Measurements from ENCODE around the gene WDR43.
A peak's percentile ranks its signal among the peaks of the same experiment; 100 is the strongest.

The WDR43 gene

GRCh38 chr2:28901202-28901601, 6.7 kb downstream of the WDR43 start:
- Histone ChIP-seq H3K79me1 (ENCODE audit: low read length) (no peaks in the 10 kb centered on the region), H3K18ac (ENCODE audit: low read length) (no peak overlapping the region), H4K91ac (ENCODE audit: low read depth, low read length) (no peak overlapping the region), H3K9ac (ENCODE audit: low read length) (no peak overlapping the region), H3K4me1 (ENCODE audit: control insufficient read depth in 1 of 2, insufficient read depth in 2 of 2, low read length in 2 of 2) (no peaks in the 10 kb centered on the region), H3K4ac (ENCODE audit: low read depth, low read length) (peak overlapping the region; percentile 80), H3K36me3 (ENCODE audit: control insufficient read depth in 1 of 2, insufficient read depth in 2 of 2, low read length in 2 of 2) (peaks cover 3 to 8% of the 10 kb centered on the region in 2 experiments), H4K12ac (ENCODE audit: low read depth, low read length) (no peak overlapping the region), H2AFZ (ENCODE audit: insufficient read depth, low read length, poor library complexity) (no peak overlapping the region), H2BK5ac (ENCODE audit: low read depth, low read length, poor library complexity) (no peak overlapping the region), H3K23ac (ENCODE audit: low read length) (no peak overlapping the region), H3K27ac (ENCODE audit: low read depth, low read length) (no peak overlapping the region), H2AK5ac (ENCODE audit: low read length) (no peak overlapping the region), H3K27me3 (ENCODE audit: insufficient read depth, low read length) (no peaks in the 10 kb centered on the region), H3K9me3 (ENCODE audit: insufficient read depth, low read depth, low read length) (no peaks in the 10 kb centered on the region), H3K14ac (ENCODE audit: low read length) (no peak overlapping the region), H3K79me2 (ENCODE audit: control insufficient read depth, insufficient read depth, low read length, poor library complexity) (peaks cover 4% of the 10 kb centered on the region), H3K4me2 (ENCODE audit: low read length) (no peak overlapping the region), H4K8ac (ENCODE audit: low read depth, low read length) (no peak overlapping the region), H2BK120ac (ENCODE audit: insufficient read depth, low read length, poor library complexity) (no peak overlapping the region), H3K4me3 (ENCODE audit: low read depth, low read length) (no peak overlapping the region), H2BK12ac (ENCODE audit: low read length) (no peak overlapping the region)
- no peak for DNase-seq
- WGBS (ENCODE audit: extremely low coverage, insufficient coverage, insufficient read length): no CpG with 5 or more reads among the region's 2 CpGs

GRCh38 chr2:28901841-28902240, 7.4 kb downstream of the WDR43 start:
- no peak overlapping the region for H3K27ac ChIP-seq (ENCODE audit: low read depth, low read length)
- no peak overlapping the region for H3K4me2 ChIP-seq (ENCODE audit: low read length)

GRCh38 chr2:28902584-28902983, 8.1 kb downstream of the WDR43 start:
- H4K8ac ChIP-seq (ENCODE audit: low read depth, low read length): no peak overlapping the region
- no CpG with 5 or more reads among the region's 3 CpGs for WGBS (ENCODE audit: extremely low coverage, insufficient coverage, insufficient read length)

More at GRCh38 chr2:28901841-28902240, 7.4 kb downstream of the WDR43 start:
- no peak overlapping the region for H2BK12ac ChIP-seq (ENCODE audit: low read length)
- peaks cover 5% of the 10 kb centered on the region for H3K79me2 ChIP-seq (ENCODE audit: control insufficient read depth, insufficient read depth, low read length, poor library complexity)
- H2BK120ac ChIP-seq (ENCODE audit: insufficient read depth, low read length, poor library complexity): no peak overlapping the region
- no peaks in the 10 kb centered on the region for H3K9me3 ChIP-seq (ENCODE audit: insufficient read depth, low read depth, low read length)
- no peak overlapping the region for H3K18ac ChIP-seq (ENCODE audit: low read length)
- H3K36me3 ChIP-seq (ENCODE audit: control insufficient read depth in 1 of 2, insufficient read depth in 2 of 2, low read length in 2 of 2): peaks cover 4 to 12% of the 10 kb centered on the region in 2 experiments
- no peak overlapping the region for H4K8ac ChIP-seq (ENCODE audit: low read depth, low read length)
- H3K4ac ChIP-seq (ENCODE audit: low read depth, low read length): no peak overlapping the region
- H3K4me3 ChIP-seq (ENCODE audit: low read depth, low read length): no peak overlapping the region
- H2AFZ ChIP-seq (ENCODE audit: insufficient read depth, low read length, poor library complexity): no peak overlapping the region
- H4K12ac ChIP-seq (ENCODE audit: low read depth, low read length): no peak overlapping the region
- H3K79me1 ChIP-seq (ENCODE audit: low read length): no peaks in the 10 kb centered on the region
- no peak overlapping the region for H3K14ac ChIP-seq (ENCODE audit: low read length)
- no CpG with 5 or more reads among the region's 1 CpG for WGBS (ENCODE audit: extremely low coverage, insufficient coverage, insufficient read length)
- H2BK5ac ChIP-seq (ENCODE audit: low read depth, low read length, poor library complexity): no peak overlapping the region
- H3K4me1 ChIP-seq (ENCODE audit: control insufficient read depth in 1 of 2, insufficient read depth in 2 of 2, low read length in 2 of 2): no peaks in the 10 kb centered on the region
- no peak for DNase-seq
- no peak overlapping the region for H4K91ac ChIP-seq (ENCODE audit: low read depth, low read length)
- no peak overlapping the region for H2AK5ac ChIP-seq (ENCODE audit: low read length)
- H3K27me3 ChIP-seq (ENCODE audit: insufficient read depth, low read length): no peaks in the 10 kb centered on the region
- H3K9ac ChIP-seq (ENCODE audit: low read length): no peak overlapping the region
- H3K23ac ChIP-seq (ENCODE audit: low read length): no peak overlapping the region

GRCh38 chr2:28904295-28904694, 9.8 kb downstream of the WDR43 start:
- H3K9me3 ChIP-seq (ENCODE audit: insufficient read depth, low read depth, low read length): no peaks in the 10 kb centered on the region
- no peak overlapping the region for H3K9ac ChIP-seq (ENCODE audit: low read length)
- no peak overlapping the region for H2AFZ ChIP-seq (ENCODE audit: insufficient read depth, low read length, poor library complexity)
- no CpG with 5 or more reads among the region's 2 CpGs for WGBS (ENCODE audit: extremely low coverage, insufficient coverage, insufficient read length)
- H3K27me3 ChIP-seq (ENCODE audit: insufficient read depth, low read length): no peaks in the 10 kb centered on the region
- H3K4ac ChIP-seq (ENCODE audit: low read depth, low read length): no peak overlapping the region
- H3K4me2 ChIP-seq (ENCODE audit: low read length): no peak overlapping the region
- peaks cover 1% of the 10 kb centered on the region for H3K79me2 ChIP-seq (ENCODE audit: control insufficient read depth, insufficient read depth, low read length, poor library complexity)
- no peak overlapping the region for H2BK12ac ChIP-seq (ENCODE audit: low read length)
- H3K36me3 ChIP-seq (ENCODE audit: control insufficient read depth in 1 of 2, insufficient read depth in 2 of 2, low read length in 2 of 2): peaks cover 14 to 26% of the 10 kb centered on the region in 2 experiments
- H3K79me1 ChIP-seq (ENCODE audit: low read length): no peaks in the 10 kb centered on the region
- no peaks in the 10 kb centered on the region for H3K4me1 ChIP-seq (ENCODE audit: control insufficient read depth in 1 of 2, insufficient read depth in 2 of 2, low read length in 2 of 2)
- H2BK5ac ChIP-seq (ENCODE audit: low read depth, low read length, poor library complexity): no peak overlapping the region
- peak; percentile 6 to 67 for DNase-seq
- H4K8ac ChIP-seq (ENCODE audit: low read depth, low read length): no peak overlapping the region
- no peak overlapping the region for H4K12ac ChIP-seq (ENCODE audit: low read depth, low read length)
- H3K27ac ChIP-seq (ENCODE audit: low read depth, low read length): no peak overlapping the region
- H3K23ac ChIP-seq (ENCODE audit: low read length): no peak overlapping the region
- no peak overlapping the region for H2AK5ac ChIP-seq (ENCODE audit: low read length)
- H4K91ac ChIP-seq (ENCODE audit: low read depth, low read length): no peak overlapping the region
- no peak overlapping the region for H3K18ac ChIP-seq (ENCODE audit: low read length)
- H3K14ac ChIP-seq (ENCODE audit: low read length): no peak overlapping the region
- no peak overlapping the region for H3K4me3 ChIP-seq (ENCODE audit: low read depth, low read length)
- no peak overlapping the region for H2BK120ac ChIP-seq (ENCODE audit: insufficient read depth, low read length, poor library complexity)

More at GRCh38 chr2:28902584-28902983, 8.1 kb downstream of the WDR43 start:
- Histone ChIP-seq H3K36me3 (ENCODE audit: control insufficient read depth in 1 of 2, insufficient read depth in 2 of 2, low read length in 2 of 2) (peaks cover 9 to 19% of the 10 kb centered on the region in 2 experiments), H3K27ac (ENCODE audit: low read depth, low read length) (no peak overlapping the region), H4K12ac (ENCODE audit: low read depth, low read length) (no peak overlapping the region), H2AFZ (ENCODE audit: insufficient read depth, low read length, poor library complexity) (no peak overlapping the region), H3K79me2 (ENCODE audit: control insufficient read depth, insufficient read depth, low read length, poor library complexity) (peaks cover 4% of the 10 kb centered on the region), H2AK5ac (ENCODE audit: low read length) (no peak overlapping the region), H3K79me1 (ENCODE audit: low read length) (no peaks in the 10 kb centered on the region), H4K91ac (ENCODE audit: low read depth, low read length) (no peak overlapping the region), H3K4me2 (ENCODE audit: low read length) (no peak overlapping the region), H3K4me1 (ENCODE audit: control insufficient read depth in 1 of 2, insufficient read depth in 2 of 2, low read length in 2 of 2) (no peaks in the 10 kb centered on the region), H2BK120ac (ENCODE audit: insufficient read depth, low read length, poor library complexity) (no peak overlapping the region), H3K23ac (ENCODE audit: low read length) (peak overlapping the region; percentile 42), H2BK12ac (ENCODE audit: low read length) (no peak overlapping the region), H3K27me3 (ENCODE audit: insufficient read depth, low read length) (no peaks in the 10 kb centered on the region), H3K18ac (ENCODE audit: low read length) (no peak overlapping the region), H3K4me3 (ENCODE audit: low read depth, low read length) (no peak overlapping the region), H3K14ac (ENCODE audit: low read length) (no peak overlapping the region), H3K4ac (ENCODE audit: low read depth, low read length) (peak overlapping the region; percentile 0), H2BK5ac (ENCODE audit: low read depth, low read length, poor library complexity) (no peak overlapping the region), H3K9me3 (ENCODE audit: insufficient read depth, low read depth, low read length) (no peaks in the 10 kb centered on the region), H3K9ac (ENCODE audit: low read length) (no peak overlapping the region)
- no peak for DNase-seq

Data from trophoblast cell (in vitro differentiated cells and primary cell).